B cell (primary cell): ENCODE measurements around the gene TNNI3. TPM values are rescaled to one million over a fixed set of nuclear protein-coding genes. Genes with fewer than 3 reads are reported as not detected.
"Not testable (repeated sequence)": the region's sequence is repeated elsewhere in the genome, so short reads cannot be mapped to it uniquely, and the experiment has no call there.

Source experiments
- ATAC-seq: fragments of 200-7000 bp; cut with Tn5 transposase; one replicate; pipeline ENCODE4 v1.10.0; 2021; ENCODE audit warnings: low read depth, mild to moderate bottlenecking, moderate number of reproducible peaks, moderate library complexity
- CTCF ChIA-PET: fragments of 350-600 bp; sonication (Branson Sonifier 250); formaldehyde crosslinking; loops from one replicate; lab custom pipeline; 2021; ENCODE audit warnings: antibody characterized with exemption, inconsistent platforms; lab: Charles Lee
- POLR2A ChIA-PET: fragments of 350-600 bp; sonication (Branson Sonifier 250); formaldehyde crosslinking; loops from one replicate; lab custom pipeline; 2021; ENCODE audit warnings: antibody characterized with exemption; lab: Charles Lee
- DNase-seq: peaks from one replicate; pipeline ENCODE4 v3.0.0; 2013
- H2AFZ ChIP-seq: 2 replicates; pipeline ENCODE4 v1.6.1; 2012; ENCODE audit warnings: mild to moderate bottlenecking, low read depth, low read length; ENCODE audit not compliant: insufficient read depth, poor library complexity, severe bottlenecking
- H3K27ac ChIP-seq, 2 donors: 1 replicate in 1 of 2; 2 replicates in 1 of 2; pipeline ENCODE4 v1.5.1; 2012 to 2013; ENCODE audit warnings: low read length in 2 of 2, mild to moderate bottlenecking in 2 of 2, moderate library complexity in 1 of 2
- H3K27me3 ChIP-seq, 4 experiments: fragments of 200-600 bp in 1 of 4; sonication (generic) in 1 of 4; replicated peaks in 1 of 4; 1 replicate in 2 of 4; 2 replicates in 2 of 4; pipeline versions ENCODE4 v1.6.1 to v1.7.0; 2013 to 2016; ENCODE audit warnings: low read length in 3 of 4, mild to moderate bottlenecking in 2 of 4, mixed read lengths in 1 of 4, moderate library complexity in 1 of 4; ENCODE audit not compliant: insufficient read depth in 4 of 4, control insufficient read depth in 3 of 4; ENCODE audit errors: control extremely low read depth in 1 of 4
- H3K36me3 ChIP-seq, 2 experiments: replicated peaks in 1 of 2; 1 replicate in 1 of 2; 2 replicates in 1 of 2; pipeline versions ENCODE4 v1.6.1 to v1.7.1; 2013; ENCODE audit warnings: low read length in 1 of 2; ENCODE audit not compliant: insufficient read depth in 2 of 2, control insufficient read depth in 1 of 2; ENCODE audit errors: control extremely low read depth in 1 of 2, extremely low read depth in 1 of 2
- H3K4me1 ChIP-seq, 2 donors: fragments of 200-600 bp in 1 of 2; sonication (generic) in 1 of 2; 1 replicate in 1 of 2; 2 replicates in 1 of 2; pipeline versions ENCODE4 v1.5.1 to v1.6.1; 2013 to 2017; ENCODE audit warnings: low read length in 2 of 2; ENCODE audit not compliant: control insufficient read depth in 2 of 2, insufficient read depth in 2 of 2
- H3K4me2 ChIP-seq: replicated peaks from 2 replicates; pipeline ENCODE3; 2012; ENCODE audit warnings: mild to moderate bottlenecking, low read depth, low read length; ENCODE audit not compliant: poor library complexity, severe bottlenecking
- H3K4me3 ChIP-seq, 5 experiments: fragments of 200-600 bp in 1 of 5; sonication (generic) in 1 of 5; 1 replicate in 3 of 5; 2 replicates in 2 of 5; pipeline versions ENCODE4 v1.5.1 to v1.7.0; 2011 to 2016; ENCODE audit warnings: low read length in 4 of 5, mild to moderate bottlenecking in 4 of 5, low read depth in 2 of 5, control low read depth in 1 of 5, moderate library complexity in 1 of 5; ENCODE audit not compliant: insufficient read depth in 1 of 5; ENCODE audit errors: control extremely low read depth in 1 of 5, extremely low read depth in 1 of 5
- H3K79me2 ChIP-seq: fragments of 200-600 bp; sonication (generic); one replicate; pipeline ENCODE4 v1.6.0; 2016; ENCODE audit warnings: low read length; ENCODE audit not compliant: control insufficient read depth, insufficient read depth
- H3K9ac ChIP-seq: fragments of 200-600 bp; sonication (generic); 2 replicates; pipeline ENCODE4 v1.6.1; 2017; ENCODE audit warnings: mild to moderate bottlenecking, low read length, moderate library complexity
- H3K9me3 ChIP-seq, 3 donors: one replicate each; pipeline versions ENCODE4 v1.6.1 to v1.7.1; 2013; ENCODE audit warnings: low read length in 2 of 3; ENCODE audit not compliant: control insufficient read depth in 2 of 3, insufficient read depth in 1 of 3; ENCODE audit errors: control extremely low read depth in 1 of 3
- H4K20me1 ChIP-seq: 2 replicates; pipeline ENCODE4 v1.6.0; 2012; ENCODE audit warnings: mild to moderate bottlenecking, low read length; ENCODE audit not compliant: insufficient read depth, control insufficient read depth, poor library complexity, severe bottlenecking
- H3K27ac Mint-ChIP-seq: one replicate; pipeline ENCODE4 v1.8.0; 2021; ENCODE audit warnings: mixed read lengths
- H3K27me3 Mint-ChIP-seq: one replicate; pipeline ENCODE4 v1.8.0; 2021; ENCODE audit warnings: mixed read lengths
- H3K4me1 Mint-ChIP-seq: one replicate; pipeline ENCODE4 v1.8.0; 2021; ENCODE audit warnings: mixed read lengths
- H3K4me3 Mint-ChIP-seq: one replicate; pipeline ENCODE4 v1.8.0; 2021; ENCODE audit warnings: mixed read lengths
- H3K9me3 Mint-ChIP-seq: one replicate; pipeline ENCODE4 v1.8.0; 2022; ENCODE audit warnings: mixed read lengths; ENCODE audit not compliant: insufficient read depth
- CTCF ChIP-seq: fragments of 200-600 bp; IDR thresholded peaks from one replicate; pipeline ENCODE4 v1.8.0; 2022; ENCODE audit warnings: antibody characterized with exemption, mild to moderate bottlenecking
- EZH2 ChIP-seq: IDR thresholded peaks from 2 replicates; pipeline ENCODE4 v1.6.1; 2012; ENCODE audit warnings: borderline replicate concordance, low read depth, mild to moderate bottlenecking, moderate library complexity, low read length; ENCODE audit not compliant: insufficient read depth, poor library complexity, severe bottlenecking
- WGBS: methylation state at CpG from one replicate; pipeline ENCODE4 v1.1.5; 2013; ENCODE audit warnings: missing lambda C conversion rate; ENCODE audit not compliant: insufficient coverage; 5-methylcytosine and 5-hydroxymethylcytosine counted together
- intact Hi-C: fragments of 100-400 bp; cut with micrococcal nuclease; formaldehyde crosslinking; loops from one replicate; pipeline ENCODE4 v1.10.0; 2022
- polyA plus RNA-seq: library from polyadenylated mRNA; depleted of rRNA; stranded (reverse); fragments of >200 nt; gene quantifications from 2 replicates; pipeline ENCODE4 v1.2.3, GENCODE V29; 2012
- total RNA-seq, 2 donors: library from RNA; stranded (reverse); fragments of 120-200 nt in 1 of 2; gene quantifications; 1 replicate in 1 of 2; 2 replicates in 1 of 2; pipeline versions ENCODE4 v1.2.3 to v1.2.4, GENCODE V29; 2013 to 2022

TNNI3 gene
- total and polyA plus RNA-seq, 2 donors (not counting 1 experiment from before 2014, with no cell fraction given) = not detected

GRCh38 chr19:55109527-55110291 lies 47.8 kb downstream of the TNNI3 start:
- H3K9me3 ChIP-seq = no peaks in the 10 kb centered on the region
- 96% methylated on average over 19 of the region's 20 CpGs for WGBS
- H3K9ac ChIP-seq = no peak overlapping the region
- H3K27ac ChIP-seq = no peak overlapping the region
- peaks cover 0 to 19% of the 10 kb centered on the region in 2 donors for H3K4me1 ChIP-seq
- peaks cover 47% of the 10 kb centered on the region for H4K20me1 ChIP-seq
- ChIA-PET POLR2A (no interaction called here), CTCF (no interaction called here)
- peak overlapping the region; percentile 26 for H3K27ac Mint-ChIP-seq
- peaks cover 0 to 27% of the 10 kb centered on the region in 2 experiments for H3K36me3 ChIP-seq
- no peaks in the 10 kb centered on the region for H3K9me3 Mint-ChIP-seq
- peaks cover 23% of the 10 kb centered on the region for H3K79me2 ChIP-seq
- no peak overlapping the region for H3K4me3 ChIP-seq
- intact Hi-C loops = loop anchor here (10.0 kb wide), 3 partner anchors 105 to 995 kb away; partner anchors contain the start of genes PRPF31 and TFPT
- no peak overlapping the region for H3K4me3 Mint-ChIP-seq
- no peak for ATAC-seq
- no peak for TF ChIP-seq CTCF
- no peak for TF ChIP-seq EZH2
- H3K27me3 ChIP-seq = no peaks in the 10 kb centered on the region
- no peak overlapping the region for H2AFZ ChIP-seq
- H3K27me3 Mint-ChIP-seq = no peaks in the 10 kb centered on the region
- DNase-seq = no peak
- no peak overlapping the region for H3K4me2 ChIP-seq
- peaks cover 16% of the 10 kb centered on the region for H3K4me1 Mint-ChIP-seq

GRCh38 chr19:55107252-55107651 lies 50.3 kb downstream of the TNNI3 start:
- CTCF ChIA-PET = interaction anchor here (0.7 kb wide), 1 partner anchor 454 kb away, joined by 3 read pairs; no protein-coding TSS in a partner anchor
- H3K4me1 ChIP-seq, DNase-seq, H3K9me3 ChIP-seq, H3K9me3 Mint-ChIP-seq, H3K27me3 ChIP-seq, intact Hi-C loops, H3K4me1 Mint-ChIP-seq, H3K9ac ChIP-seq, POLR2A ChIA-PET, H3K4me3 ChIP-seq, ATAC-seq, H3K27ac Mint-ChIP-seq, H3K4me2 ChIP-seq, H3K4me3 Mint-ChIP-seq, H3K27me3 Mint-ChIP-seq, H3K27ac ChIP-seq, H3K79me2 ChIP-seq, H2AFZ ChIP-seq: not testable (repeated sequence)
- WGBS = 100% methylated on average over 2 of the region's 3 CpGs
- H3K36me3 ChIP-seq = peaks cover 1 to 35% of the 10 kb centered on the region in 2 experiments
- peaks cover 29% of the 10 kb centered on the region for H4K20me1 ChIP-seq
